HK-2 (cell line): ENCODE results near the gene EPHB2.
"Not testable (repeated sequence)": the region's sequence is repeated elsewhere in the genome, so short reads cannot be mapped to it uniquely, and the experiment has no call there.

Source experiments
- DNase-seq: peaks from one replicate; pipeline ENCODE4 v3.0.0-alpha.2; 2018; ENCODE audit not compliant: unreplicated experiment

The EPHB2 gene

DNA sequence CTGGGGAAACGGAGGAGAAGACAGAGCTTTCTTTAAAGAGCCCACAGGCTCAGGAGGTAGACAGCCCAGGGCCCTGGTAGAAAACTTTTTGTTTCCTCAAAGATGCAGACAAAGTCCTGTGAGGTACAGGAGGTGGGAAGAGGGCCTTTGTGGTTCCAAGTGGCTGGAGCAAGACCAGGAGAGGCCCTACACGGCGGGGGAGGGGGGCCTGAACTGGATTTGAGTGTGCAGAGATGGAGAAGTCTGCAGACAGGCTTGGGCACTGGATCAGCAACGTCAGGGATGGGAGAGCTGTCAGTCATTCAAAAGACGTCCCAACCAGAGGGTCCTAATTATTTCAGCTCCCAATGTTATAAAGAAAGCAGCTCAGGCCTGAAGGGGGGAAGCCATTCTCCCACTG, 126.2 kb downstream of the EPHB2 start:
- DNase-seq, result no peak

DNA sequence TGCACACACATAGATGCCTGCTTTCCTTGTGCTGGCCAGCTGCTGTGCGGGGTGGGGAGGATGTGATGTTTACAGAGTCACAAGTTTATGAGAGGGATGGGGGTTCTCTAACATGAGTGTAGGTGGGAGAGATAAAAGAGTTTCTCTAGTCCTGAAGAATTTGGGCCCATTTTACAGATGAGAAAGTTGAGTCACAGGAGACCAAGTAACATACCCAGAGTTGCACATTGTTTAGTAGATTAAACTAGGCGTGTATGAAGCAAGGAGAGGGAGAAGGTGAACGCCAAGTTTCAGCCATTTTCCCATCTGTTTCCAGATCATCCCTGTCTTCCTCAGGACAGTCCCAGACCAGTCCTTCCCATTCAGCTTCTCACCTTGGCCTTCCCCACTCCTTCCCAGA, 126.7 kb downstream of the EPHB2 start:
- DNase-seq, result no peak

DNA sequence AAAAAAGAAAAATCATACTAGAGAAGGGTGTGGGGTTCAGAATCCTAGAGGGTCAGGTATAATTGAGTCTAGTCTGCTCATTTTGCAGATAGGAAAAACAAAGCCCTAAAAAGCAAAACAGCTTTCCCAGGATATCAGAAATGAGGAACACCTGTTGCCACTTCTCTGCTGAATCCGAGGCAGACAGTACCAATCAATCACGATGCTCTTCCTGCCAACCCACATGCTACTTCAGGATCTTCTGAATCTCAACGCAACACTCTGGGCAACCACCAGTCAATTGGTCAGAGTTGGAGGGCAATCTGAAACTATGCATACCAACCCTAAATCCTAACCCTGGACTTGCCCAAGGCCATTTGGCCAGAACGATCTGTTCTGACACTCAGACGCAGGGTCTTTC, 128.3 kb downstream of the EPHB2 start:
- DNase-seq, result no peak

DNA sequence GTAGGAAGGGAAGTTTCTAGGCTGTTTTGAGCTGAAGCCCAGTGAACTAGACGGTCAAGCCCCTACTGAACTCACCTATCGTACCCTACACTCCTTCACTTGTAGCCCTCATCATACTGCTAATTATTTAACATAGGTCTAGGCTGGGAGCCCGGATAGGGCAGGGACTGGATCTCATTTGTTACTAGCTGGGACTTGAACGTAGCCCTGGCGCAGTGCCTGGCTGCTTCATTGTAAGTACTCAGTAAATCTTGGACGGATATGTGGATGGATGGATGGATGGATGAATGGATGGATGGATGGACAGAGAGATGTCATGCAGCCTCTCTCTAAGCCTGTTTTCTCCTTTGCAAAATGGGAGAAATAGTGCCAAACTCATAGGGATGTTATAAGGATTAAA, 129.2 kb downstream of the EPHB2 start:
- no peak for DNase-seq

DNA sequence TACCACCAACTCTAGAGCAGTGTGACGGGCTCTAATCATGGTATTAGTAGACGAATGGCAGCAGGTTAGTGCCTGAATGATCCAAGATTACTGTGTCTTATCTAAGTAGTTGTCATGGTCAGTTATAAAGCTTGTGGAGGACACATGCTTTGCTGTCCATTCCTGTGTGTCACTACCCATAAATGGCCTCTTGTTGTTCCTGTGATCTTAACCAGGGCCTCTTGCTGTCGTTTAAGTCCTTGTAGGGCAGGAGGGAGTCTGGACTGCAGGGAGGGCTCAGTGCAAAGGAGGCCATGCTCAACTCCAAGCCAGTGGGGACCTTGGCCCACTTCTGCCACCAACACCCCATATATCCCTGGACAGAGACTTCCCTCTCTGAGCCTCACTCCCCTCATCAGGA, 130.5 kb downstream of the EPHB2 start:
- no peak for DNase-seq

DNA sequence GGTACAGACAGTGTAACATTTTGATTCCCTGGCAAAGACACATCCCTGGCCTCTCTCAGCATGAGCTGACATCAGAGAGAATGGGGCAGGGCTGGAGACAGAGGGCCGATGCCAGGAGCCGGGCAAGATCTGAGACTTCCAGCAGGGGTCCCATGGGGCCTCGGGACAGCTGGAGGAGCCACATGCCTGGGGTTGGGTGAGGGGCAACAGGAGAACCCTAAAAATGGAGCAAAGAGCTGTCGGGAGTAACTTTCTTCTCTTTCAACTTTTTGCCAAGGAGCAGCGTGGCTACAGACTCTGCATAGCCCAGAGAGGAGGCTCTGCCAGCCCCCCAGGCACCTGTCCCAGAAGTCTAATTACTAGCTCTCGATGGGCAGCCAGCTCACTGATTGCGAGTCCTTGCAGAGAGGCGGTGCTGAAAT, 131.2 kb downstream of the EPHB2 start:
- DNase-seq, result no peak

DNA sequence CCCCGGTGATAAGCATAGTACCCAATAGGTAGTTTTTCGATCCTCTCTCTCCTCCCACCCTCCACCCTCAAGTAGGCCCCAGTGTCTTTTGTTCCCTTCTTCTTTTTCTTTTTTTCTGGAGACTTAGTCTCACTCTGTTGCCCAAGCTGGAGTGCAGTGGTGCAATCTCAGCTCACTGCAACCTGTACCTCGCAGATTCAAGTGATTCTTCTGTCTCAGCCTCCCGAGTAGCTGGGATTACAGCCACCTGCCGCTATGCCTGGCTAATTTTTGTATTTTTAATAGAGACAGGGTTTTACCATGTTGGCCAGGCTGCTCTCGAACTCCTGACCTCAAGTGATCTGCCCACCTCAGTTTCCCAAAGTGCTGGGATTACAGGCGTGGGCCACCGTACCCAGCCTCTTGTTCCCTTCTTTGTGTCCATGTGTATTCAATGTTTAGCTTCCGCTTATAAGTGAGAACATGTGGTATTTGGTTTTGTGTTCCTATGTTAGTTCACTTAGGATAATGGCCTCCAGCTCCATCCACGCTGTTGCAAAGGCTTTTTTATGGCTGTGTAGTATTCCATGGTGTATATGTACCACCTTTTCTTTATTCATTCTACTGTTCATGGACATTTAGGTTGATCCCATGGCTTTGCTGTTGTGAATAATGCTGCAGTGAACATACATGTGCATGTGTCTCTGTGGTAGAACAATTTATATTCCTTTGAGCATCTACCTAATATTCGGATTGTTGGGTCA, 133.0 kb downstream of the EPHB2 start:
- not testable (repeated sequence) for DNase-seq

DNA sequence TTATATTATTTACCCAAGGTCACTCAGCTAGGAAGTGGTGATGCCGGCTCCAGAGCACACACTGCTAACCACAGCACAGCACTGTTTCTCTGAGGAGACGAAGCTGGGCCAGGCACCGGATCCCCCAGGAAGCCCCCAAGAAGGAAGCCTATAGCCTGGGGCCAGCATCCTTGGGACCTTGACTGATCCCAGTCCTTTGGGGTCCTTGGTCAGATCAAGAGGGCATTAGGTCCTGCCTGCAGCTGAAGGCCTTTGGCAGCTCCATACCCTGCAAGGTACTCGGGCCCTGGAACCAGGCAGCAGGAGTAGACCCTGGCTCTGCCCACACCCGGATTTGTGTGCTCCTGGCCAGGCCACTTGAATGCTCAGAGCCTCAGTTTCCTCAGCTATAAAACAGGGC, 134.0 kb downstream of the EPHB2 start:
- DNase-seq, result no peak

DNA sequence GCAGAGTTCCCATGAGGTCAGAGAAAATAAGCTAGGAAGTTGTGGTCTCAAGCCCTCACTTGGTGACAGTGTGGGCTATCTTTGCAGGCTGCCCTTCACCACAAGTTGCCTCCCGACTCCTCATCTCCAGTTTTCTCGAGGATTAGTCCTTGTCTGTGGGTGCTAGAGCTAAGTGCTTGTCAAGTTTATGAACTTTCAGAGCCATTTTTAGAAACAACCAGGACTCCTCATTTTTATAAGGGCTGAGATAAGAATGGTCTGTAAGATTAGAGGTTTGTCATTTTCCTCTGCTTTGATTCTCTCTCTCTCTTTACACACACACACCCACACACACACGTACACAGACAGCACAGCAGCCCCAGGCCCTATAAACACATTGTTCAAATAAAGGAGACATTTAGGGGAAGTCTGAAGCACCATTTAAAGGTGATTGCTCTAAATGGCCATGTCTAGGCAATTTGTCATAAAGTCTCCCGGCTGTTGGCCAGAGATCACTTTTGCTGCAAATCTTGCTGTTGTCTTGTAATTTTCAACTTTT, 134.8 kb downstream of the EPHB2 start:
- no peak for DNase-seq

DNA sequence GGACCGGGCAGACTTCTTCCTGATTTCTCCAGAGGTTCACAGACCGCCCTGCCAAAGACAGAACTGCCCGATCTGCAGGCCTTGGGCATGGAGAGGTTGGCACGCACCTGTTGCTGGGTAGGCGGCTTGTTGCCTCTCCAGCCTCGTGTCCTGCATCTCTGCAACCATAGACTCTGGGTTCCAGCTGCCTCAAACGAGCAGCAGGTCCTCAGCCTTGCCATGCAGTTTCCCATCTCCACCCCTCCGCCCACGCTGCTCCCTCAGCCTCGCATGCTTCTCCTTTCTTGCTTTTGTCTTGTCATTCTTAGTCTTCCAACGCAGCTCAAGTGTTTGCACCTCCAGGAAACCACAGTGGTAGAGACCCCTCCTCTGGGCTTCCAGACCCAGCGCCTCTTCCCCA, 135.8 kb downstream of the EPHB2 start:
- no peak for DNase-seq

DNA sequence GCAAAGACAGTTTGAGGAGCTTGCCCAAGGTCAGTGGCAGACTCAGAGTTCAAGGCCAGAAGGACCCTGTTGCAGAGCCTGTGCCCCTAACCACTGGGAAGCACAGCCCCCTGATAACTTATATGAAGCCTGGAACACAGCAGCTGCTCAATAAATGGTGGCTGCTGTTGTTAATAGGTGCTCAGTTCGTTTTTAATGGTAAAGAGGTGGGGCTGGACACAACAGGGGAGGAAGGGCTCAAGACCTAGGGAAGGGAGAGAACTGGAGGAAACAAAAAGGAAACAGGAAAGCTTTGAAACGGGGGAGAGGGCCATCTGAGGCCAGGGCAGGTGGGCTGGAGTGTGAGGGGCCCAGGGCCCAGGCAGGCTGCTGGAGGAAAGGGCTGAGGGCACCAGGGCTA, 136.6 kb downstream of the EPHB2 start:
- DNase-seq, result no peak

DNA sequence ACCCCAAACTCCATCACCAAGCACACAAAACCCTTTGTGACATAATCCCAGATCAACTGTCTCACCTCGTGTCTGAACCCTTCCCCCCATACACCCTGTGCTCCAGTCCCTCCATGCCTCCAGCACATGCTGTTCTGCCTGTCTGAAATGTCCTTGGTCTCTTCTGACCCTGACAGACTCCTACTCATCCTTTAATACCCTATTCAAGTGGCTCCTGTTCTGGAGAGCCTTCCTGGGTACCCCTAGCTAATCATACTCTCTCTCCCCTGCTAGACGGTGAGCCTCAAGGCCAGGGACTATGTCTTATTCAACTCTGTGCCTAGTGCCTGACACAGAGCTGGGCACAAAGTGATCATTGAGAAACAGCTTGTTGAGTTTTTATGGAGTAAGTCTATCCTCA, 137.1 kb downstream of the EPHB2 start:
- DNase-seq, result no peak

DNA sequence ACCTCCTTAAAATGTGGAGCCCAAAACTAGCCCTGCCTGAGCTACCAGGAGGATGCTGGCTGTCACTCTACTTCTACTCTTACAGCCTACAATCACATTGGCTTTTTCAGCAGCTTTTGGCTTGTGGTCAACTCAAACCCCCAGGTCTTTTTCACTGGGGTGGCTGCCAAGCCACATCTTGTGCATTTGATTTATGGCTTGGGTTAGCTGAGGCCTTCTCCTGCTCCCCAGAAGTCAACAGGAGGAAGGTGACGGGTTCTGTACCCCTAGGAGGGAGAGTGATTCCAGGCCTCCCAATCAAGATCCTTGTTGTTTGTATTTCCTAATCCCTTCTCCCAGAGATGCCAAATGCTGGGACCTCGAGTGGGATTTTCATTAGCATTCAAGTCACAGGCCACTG, 137.8 kb downstream of the EPHB2 start:
- DNase-seq, result no peak

DNA sequence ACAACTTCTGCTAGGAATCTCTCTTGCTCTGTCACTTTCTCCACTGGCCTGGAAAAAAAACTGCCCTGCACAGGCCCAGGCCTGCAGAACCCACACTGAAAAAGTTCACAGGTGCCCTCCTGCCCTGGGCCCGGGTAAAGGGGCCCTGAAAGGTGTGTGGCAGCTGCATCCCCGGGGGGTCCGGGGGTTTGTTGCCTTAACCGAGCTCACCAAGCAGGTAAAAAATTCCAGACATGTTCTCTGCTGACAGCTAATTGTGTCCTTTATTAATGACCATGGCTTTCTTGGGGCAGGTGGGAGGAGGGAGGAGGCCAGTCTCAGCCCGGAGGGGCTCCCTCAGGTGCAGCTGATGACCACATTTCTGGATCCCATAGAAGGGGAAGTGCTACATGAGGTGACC, 139.1 kb downstream of the EPHB2 start:
- DNase-seq, result no peak

DNA sequence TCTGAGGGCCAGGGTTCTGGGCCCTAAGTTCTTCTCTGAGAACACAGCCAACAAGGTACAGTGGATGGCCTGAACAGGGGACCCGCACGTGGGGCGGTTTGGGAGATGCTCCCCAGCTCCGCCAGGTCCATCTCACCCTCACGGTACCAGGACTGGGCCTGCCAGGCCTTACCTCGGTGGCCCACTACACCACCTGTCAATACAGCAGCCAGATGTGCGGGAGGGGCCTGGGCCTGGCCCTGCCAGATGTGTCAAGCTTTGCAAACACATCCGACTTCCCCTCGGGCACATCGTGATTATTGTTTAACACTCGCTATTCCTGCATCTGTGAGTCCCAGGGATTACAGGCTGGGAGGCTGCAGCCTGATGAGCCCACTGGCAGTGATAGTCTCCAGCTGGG, 139.6 kb downstream of the EPHB2 start:
- DNase-seq, result no peak

DNA sequence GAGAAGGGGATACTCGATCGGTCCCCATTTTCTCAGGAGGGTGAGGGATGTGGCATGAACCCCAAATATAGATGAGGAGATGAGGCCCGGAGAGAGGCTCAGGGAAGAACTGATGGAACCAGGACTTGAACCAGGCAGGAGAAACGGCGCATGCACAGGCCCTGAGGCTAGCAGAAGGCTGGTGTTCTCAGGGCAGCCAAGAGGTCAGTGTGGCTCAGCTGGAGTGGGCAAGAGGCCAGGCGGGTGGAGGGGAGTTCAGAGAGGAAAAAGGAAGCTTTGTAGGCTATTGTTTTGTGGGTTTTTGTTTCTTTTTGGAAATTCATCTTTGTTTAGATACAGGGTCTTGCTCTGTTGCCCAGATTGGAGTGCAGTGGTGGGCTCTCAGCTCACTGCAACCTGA, 140.0 kb downstream of the EPHB2 start:
- DNase-seq, result no peak

DNA sequence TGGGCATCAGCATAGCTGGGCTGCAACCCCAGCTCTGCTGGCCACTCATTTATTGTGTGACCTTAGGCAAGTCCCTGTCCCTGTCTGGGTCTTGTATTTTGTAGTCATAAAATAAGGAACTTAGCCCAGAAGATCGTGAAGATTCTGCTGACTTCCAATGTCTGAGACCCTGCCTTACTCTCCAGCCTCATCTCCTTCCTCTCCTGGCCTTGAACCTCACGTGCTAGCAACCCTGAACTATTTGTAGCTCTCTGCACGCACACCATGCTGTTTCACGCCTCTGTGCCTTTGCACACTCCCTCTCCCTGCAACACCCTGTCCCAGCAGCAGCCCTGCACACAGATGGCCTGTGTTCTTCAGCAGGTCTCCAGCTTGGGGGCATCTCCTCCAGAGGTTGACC, 140.9 kb downstream of the EPHB2 start:
- no peak for DNase-seq

DNA sequence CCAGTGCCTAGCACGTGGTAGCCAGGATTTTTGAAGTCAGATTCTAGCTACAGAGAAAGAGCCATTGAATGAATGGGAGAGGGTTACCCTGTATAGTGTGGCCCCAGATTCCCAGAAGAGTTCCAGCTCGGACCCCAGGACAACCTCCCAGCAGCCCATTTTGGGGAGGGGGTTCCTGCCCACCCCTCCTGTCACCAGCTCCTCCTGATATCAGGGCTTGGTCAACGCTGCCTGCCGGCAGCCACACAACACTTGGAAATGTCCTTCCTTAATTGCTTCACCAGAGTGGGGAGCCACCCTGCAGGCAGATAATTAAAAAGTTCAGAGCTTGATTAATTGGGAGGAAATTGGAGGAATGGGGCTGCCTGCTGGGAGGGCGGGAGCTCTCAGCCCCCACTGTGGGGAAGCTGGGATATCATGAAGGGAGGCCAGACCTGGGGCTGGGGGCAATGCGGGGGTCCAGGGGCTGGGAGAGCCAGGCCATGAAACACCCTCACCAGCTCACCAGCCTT, 141.6 kb downstream of the EPHB2 start:
- DNase-seq, result no peak

DNA sequence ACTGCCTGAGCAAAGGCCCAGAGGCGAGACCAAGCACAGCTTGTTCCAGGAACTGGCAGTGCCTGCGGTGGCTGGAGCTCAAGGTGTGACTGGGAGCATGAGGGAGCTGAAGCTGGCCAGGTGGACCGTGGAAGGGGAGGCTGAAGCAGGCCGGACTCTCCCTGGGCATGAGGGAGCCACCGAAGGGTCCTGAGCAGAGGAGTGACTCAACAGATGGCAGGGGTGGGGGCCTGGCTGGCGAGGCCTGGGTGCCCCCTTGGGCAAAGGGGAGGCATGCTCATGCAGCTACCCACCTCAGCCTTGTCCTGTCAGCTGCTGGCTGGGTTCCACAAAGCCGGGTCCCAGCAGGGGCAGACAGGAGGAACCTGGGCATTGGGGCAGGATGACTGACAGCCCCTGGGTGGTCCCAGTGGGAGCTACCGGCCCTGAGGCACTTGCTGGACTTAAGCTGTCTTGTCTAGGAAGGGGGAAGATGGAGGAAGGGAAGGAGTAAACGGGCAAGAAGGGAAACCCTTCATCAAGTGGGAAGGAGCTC, 143.1 kb downstream of the EPHB2 start:
- DNase-seq, result no peak

DNA sequence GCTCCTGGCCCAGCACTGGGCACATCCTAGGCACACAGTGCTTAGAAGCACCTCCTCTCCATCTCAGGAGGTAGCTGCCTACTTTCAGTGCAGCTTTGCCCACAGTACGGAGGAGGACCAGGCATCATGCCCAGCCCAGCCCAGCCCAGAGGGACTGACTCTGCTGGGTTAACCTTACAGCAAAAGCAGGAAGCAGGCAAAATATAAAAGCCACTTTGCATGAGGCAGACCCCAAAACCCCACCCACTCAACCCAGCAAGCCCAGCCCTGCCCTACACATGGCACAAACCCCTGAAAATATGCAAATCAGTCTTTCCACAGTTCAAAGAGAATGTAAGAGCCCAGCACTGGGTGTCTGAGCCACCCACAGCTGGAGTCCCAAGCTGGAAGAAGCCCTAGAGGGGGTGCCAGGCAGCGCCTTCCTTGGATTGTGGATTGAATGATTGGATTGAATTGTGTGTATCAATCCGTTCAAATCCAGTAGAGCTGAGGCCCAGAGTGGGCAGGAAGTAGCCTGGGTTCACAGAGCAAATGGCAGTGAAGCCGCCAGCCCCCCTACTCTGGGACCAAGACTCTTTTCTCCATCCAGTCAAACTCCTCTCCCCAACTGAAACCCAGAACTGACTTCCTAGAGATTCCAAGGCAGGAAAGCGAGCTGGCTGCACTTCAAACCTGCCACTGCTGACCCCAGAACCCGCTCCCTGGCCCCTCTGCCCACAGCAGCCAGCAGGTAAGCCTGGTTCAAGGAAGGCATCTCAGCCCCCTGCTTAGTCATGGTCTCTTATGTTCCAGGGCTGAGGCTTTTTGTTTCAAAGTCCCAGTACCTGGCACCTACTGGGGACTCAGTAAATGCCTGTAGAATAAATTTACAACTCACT, 144.3 kb downstream of the EPHB2 start:
- no peak for DNase-seq

DNA sequence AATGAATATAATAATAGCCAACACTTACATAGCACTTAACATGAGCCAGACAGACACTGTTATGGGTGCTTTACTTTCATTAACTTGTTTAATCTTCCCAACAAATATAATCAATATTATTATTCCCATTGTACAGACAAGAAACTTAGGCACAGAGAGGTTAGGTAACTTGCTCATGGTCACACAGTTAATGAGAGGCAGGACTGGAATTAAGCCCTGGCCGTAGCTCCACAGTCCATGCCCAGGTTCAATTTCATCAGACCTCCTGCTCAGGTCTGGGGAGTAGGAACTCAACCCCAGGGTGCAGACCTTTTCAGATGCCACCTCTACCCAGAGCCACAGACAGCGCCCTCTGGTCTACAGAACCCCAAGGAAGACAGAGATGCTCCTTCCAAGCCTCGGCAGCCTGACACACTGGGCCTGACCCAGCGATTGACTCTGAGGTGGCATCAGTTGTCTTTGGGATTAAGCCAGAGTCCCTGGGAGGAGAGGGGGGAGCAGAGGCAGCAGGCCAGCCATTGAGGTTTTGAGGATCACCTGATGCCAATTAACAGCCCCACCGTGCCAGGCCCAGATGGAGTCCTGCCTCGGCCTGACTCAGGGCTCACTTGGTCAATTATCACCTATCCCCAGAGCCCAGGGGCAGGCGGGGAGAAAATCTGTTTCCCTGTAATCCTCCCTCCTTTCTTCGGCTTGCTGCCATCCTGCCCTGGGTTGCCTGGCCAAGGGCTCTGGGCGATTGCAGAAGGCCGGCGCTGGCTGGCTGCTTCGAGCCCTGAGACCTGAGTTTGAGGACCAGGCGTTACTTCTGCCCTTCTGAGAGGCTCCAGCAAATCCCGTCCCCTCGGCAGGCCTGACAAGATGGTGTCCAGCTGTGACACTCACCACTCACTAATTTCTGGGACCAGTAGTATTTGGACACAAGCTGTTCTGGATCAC, 145.3 kb downstream of the EPHB2 start:
- DNase-seq, result no peak
